ENCODE data around the gene TCF3. TPM values are rescaled to one million over a fixed set of nuclear protein-coding genes. Genes with fewer than 3 reads are reported as not detected.
"Not testable (repeated sequence)": the region's sequence is repeated elsewhere in the genome, so short reads cannot be mapped to it uniquely, and the experiment has no call there.

TCF3 gene
- total RNA-seq, 6 experiments from 2014 or later = 74.9 to 102 (median 82.0) TPM

DNA sequence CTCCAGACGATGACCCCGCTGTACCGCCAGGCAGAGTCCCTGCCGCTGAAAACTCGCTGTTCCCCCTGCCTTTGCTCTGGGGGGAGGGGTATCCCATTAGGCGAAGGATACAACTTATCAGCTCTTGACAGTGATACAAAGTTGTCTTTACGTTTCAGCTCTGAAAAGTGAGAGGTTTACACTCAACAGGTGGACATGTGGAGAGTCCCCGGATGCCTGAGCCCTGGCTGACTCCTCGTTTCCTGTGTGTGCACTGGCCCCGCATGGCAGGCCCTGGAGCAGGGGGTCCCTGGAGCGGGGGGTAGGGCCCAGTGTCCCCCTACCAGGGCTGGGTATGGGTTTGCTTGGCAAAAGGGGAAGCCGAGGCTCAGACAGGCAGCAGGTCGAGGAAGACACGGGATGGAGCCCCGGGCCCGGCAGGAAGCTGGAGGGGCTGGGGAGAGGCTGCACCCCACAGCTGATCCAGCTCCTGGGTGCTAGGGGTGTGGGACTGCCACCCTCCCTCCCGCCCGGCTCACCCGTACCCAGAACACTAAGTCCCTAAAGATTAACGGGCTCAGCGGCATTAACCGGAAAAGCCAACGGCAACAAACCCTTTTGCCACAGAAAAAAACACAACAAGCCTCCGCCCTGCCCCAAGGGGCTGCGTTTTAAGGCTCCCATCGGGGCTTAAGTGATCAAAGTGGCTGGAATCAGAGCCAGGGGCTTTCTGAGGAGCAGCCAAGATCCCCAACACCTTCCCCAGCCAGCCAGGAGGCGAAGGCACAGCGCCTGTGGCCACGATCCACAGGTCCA lies 5.6 kb downstream of the TCF3 start:
- Mint-ChIP-seq H3K4me3 (no peak overlapping the region), H3K9me3 (no peaks in the 10 kb centered on the region), H3K27me3 (ENCODE audit: insufficient read depth) (peaks cover 2% of the 10 kb centered on the region), H3K36me3 (ENCODE audit: low read depth) (peaks cover 5% of the 10 kb centered on the region; the same call in 1 of the 2 replicates), H3K4me1 (ENCODE audit: low read depth) (peaks cover 9% of the 10 kb centered on the region), H3K27ac (no peak overlapping the region)
- TF ChIP-seq, protein P1, sequence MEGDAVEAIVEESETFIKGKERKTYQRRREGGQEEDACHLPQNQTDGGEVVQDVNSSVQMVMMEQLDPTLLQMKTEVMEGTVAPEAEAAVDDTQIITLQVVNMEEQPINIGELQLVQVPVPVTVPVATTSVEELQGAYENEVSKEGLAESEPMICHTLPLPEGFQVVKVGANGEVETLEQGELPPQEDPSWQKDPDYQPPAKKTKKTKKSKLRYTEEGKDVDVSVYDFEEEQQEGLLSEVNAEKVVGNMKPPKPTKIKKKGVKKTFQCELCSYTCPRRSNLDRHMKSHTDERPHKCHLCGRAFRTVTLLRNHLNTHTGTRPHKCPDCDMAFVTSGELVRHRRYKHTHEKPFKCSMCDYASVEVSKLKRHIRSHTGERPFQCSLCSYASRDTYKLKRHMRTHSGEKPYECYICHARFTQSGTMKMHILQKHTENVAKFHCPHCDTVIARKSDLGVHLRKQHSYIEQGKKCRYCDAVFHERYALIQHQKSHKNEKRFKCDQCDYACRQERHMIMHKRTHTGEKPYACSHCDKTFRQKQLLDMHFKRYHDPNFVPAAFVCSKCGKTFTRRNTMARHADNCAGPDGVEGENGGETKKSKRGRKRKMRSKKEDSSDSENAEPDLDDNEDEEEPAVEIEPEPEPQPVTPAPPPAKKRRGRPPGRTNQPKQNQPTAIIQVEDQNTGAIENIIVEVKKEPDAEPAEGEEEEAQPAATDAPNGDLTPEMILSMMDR (IDR thresholded peaks at IDR 0.05) = no peak
- no peak for DNase-seq

DNA sequence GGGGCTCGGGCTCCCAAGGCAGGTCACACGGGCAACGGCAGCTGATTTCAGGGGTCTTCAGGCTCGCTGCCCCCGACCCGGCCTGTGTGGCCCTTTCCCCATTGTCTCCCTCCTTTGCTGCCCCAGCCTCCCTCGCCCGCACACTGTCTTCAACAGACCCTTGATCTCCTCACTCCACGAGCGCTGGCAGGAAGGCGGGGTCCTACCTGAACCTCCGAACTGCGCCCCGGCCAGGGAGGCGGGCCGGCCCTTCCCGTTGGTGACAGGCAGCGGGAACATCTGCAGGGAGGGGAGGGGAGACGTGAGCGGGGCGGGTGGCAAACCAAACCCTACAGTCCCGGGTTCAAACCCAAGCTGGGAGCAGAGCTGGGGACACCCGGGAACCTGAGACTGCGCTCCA lies 6.3 kb downstream of the TCF3 start:
- H3K4me1 Mint-ChIP-seq (ENCODE audit: low read depth) = peaks cover 9% of the 10 kb centered on the region
- no peak overlapping the region for H3K27ac Mint-ChIP-seq
- peaks cover 5% of the 10 kb centered on the region; the same call in 1 of the 2 replicates for H3K36me3 Mint-ChIP-seq (ENCODE audit: low read depth)
- TF ChIP-seq, protein P1 (IDR thresholded peaks at IDR 0.05) = no peak
- H3K27me3 Mint-ChIP-seq (ENCODE audit: insufficient read depth) = peaks cover 2% of the 10 kb centered on the region
- H3K4me3 Mint-ChIP-seq = no peak overlapping the region
- DNase-seq = no peak
- no peaks in the 10 kb centered on the region for H3K9me3 Mint-ChIP-seq

DNA sequence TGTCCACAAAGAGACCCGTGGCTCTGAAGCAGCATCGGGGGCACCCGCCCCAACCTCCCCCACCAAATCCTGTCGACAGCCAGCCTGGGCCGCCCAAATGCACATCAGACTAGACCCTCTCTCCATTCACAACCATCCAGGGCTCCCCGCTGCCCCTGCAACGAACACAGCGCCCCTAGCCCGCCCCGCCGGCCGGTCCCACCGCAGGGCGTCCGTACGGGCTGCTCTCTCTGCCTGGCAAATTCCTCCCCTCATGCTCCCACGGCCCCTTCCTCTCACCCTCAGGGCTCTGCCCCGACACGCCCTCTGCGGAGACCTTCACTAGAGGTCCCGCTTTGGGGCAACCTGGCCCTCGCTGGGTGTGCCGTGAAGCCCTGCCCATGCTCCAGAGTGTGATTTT lies 7.1 kb downstream of the TCF3 start:
- TF ChIP-seq, protein P1 (IDR thresholded peaks at IDR 0.05) = no peak
- no peak for DNase-seq
- Mint-ChIP-seq H3K4me3 (no peak overlapping the region), H3K9me3 (no peaks in the 10 kb centered on the region), H3K27ac (no peak overlapping the region), H3K27me3 (ENCODE audit: insufficient read depth) (peaks cover 2% of the 10 kb centered on the region), H3K4me1 (ENCODE audit: low read depth) (peaks cover under 1% of the 10 kb centered on the region), H3K36me3 (ENCODE audit: low read depth) (peaks cover 5% of the 10 kb centered on the region; the same call in 1 of the 2 replicates)

DNA sequence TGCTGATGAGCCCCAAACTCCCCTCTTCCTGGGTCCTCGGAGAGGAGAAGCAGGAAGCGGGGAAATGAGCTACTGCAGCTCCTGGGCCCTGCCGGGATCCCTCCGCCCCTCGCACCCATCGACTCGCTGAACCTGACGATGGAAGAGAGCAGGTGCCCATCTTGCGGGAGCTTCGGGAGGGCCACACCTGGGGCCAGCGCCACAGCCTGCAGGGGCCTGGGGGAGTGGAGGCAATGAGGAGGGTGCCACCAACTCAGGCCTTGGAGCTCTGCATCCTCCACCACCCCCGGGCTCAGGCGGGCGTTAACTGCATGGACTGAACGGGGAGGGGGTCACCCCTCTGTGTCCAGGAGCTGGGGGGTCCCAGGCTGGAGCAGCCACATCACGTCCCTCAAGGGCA lies 8.3 kb downstream of the TCF3 start:
- Mint-ChIP-seq H3K4me3 (no peak overlapping the region), H3K27ac (no peak overlapping the region), H3K9me3 (no peaks in the 10 kb centered on the region), H3K36me3 (ENCODE audit: low read depth) (peaks cover 14% of the 10 kb centered on the region), H3K27me3 (ENCODE audit: insufficient read depth) (peaks cover 2% of the 10 kb centered on the region), H3K4me1 (ENCODE audit: low read depth) (no peaks in the 10 kb centered on the region)
- DNase-seq = no peak
- TF ChIP-seq, protein P1 (IDR thresholded peaks at IDR 0.05) = no peak

DNA sequence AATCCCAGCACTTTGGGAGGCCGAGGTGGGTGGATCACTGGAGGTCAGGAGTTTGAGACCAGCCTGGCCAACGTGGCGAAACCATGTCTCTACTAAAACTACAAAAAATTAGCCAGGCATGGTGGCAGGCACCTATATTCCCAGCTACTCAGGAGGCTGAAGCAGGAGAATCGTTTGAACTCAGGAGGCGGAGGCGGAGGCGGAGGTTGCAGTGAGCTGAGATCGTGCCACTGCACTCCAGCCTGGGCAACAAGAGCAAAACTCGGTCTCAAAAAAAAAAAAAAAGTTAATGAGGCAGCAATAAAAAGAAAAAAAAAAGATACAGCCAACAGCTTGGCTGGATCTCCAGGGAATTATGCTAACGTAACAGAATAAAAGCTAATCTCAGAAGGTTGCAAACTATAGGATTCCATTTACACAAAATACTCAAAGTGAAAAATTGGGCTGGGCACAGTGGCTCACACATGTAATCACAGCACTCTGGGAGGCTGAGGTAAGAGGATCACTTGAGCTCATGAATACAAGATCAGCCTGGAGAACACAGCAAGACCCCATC lies 11.4 kb downstream of the TCF3 start:
- not testable (repeated sequence) for H3K4me3 Mint-ChIP-seq; H3K27me3 Mint-ChIP-seq (ENCODE audit: insufficient read depth); DNase-seq; H3K27ac Mint-ChIP-seq; H3K9me3 Mint-ChIP-seq; H3K4me1 Mint-ChIP-seq (ENCODE audit: low read depth)
- peaks cover 28% of the 10 kb centered on the region for H3K36me3 Mint-ChIP-seq (ENCODE audit: low read depth)
